Smooth muscle cell (in vitro differentiated cells): ENCODE results near the gene ATP6V0E1. TPM values are rescaled to one million over a fixed set of nuclear protein-coding genes. Genes with fewer than 3 reads are reported as not detected.

Source experiments
- DNase-seq: peaks from one replicate; lab custom pipeline; 2025; ENCODE audit not compliant: unreplicated experiment; lab: John Stamatoyannopoulos, UW
- H2AFZ ChIP-seq: fragments of 200-600 bp; sonication (generic); 2 replicates; pipeline ENCODE4 v1.6.0; 2016; ENCODE audit warnings: antibody characterized with exemption, low read depth, mild to moderate bottlenecking
- H3F3A ChIP-seq: fragments of 200-600 bp; sonication (generic); 2 replicates; pipeline ENCODE4 v1.6.0; 2017; ENCODE audit warnings: antibody characterized with exemption, low read depth
- H3K27ac ChIP-seq: fragments of 200-600 bp; sonication (generic); 2 replicates; pipeline ENCODE4 v1.5.1; 2016; ENCODE audit warnings: low read depth, mild to moderate bottlenecking
- H3K27me3 ChIP-seq: fragments of 200-600 bp; sonication (generic); 2 replicates; pipeline ENCODE4 v1.6.1; 2016; ENCODE audit warnings: low read depth, mild to moderate bottlenecking
- H3K36me3 ChIP-seq: fragments of 200-600 bp; sonication (generic); 2 replicates; pipeline ENCODE4 v1.5.1; 2016; ENCODE audit warnings: low read depth
- H3K4me1 ChIP-seq: fragments of 200-600 bp; sonication (generic); 2 replicates; pipeline ENCODE4 v1.5.1; 2016; ENCODE audit warnings: low read depth
- H3K4me2 ChIP-seq: fragments of 200-600 bp; sonication (generic); 2 replicates; pipeline ENCODE4 v1.6.0; 2016; ENCODE audit warnings: mild to moderate bottlenecking
- H3K4me3 ChIP-seq: fragments of 200-600 bp; sonication (generic); 2 replicates; pipeline ENCODE4 v1.5.1; 2016; ENCODE audit warnings: mild to moderate bottlenecking
- H3K79me2 ChIP-seq: fragments of 200-600 bp; sonication (generic); 2 replicates; pipeline ENCODE4 v1.6.0; 2016; ENCODE audit warnings: low read depth, mild to moderate bottlenecking
- H3K9ac ChIP-seq: fragments of 200-600 bp; sonication (generic); 2 replicates; pipeline ENCODE4 v1.6.0; 2016; ENCODE audit warnings: low read depth
- H3K9me3 ChIP-seq: fragments of 200-600 bp; sonication (generic); replicated peaks from 2 replicates; pipeline ENCODE4 v1.5.1; 2016; ENCODE audit warnings: low read depth
- H4K20me1 ChIP-seq: fragments of 200-600 bp; sonication (generic); 2 replicates; pipeline ENCODE4 v1.6.0; 2016; ENCODE audit warnings: low read depth
- WGBS: methylation state at CpG from one replicate; pipeline ENCODE4 v1.1.7; 2016; ENCODE audit warnings: low lambda C conversion rate; 5-methylcytosine and 5-hydroxymethylcytosine counted together
- polyA plus RNA-seq: library from polyadenylated mRNA; unstranded; fragments of >200 nt; fragmentation: Nextera tagmentation; extraction: Ambion mirVana; gene quantifications from 2 replicates; pipeline ENCODE4 v1.2.1, GENCODE V29; 2016
- total RNA-seq: library from RNA; depleted of rRNA; stranded (reverse); fragments of >200 nt; gene quantifications from 2 replicates; pipeline ENCODE4 v1.2.3, GENCODE V29; 2014
- TF ChIP-seq, protein P1 (sequence below): fragments of 200-600 bp; sonication (generic); IDR thresholded peaks from 2 replicates; pipeline ENCODE4 v1.5.1; 2017; ENCODE audit warnings: borderline replicate concordance, mild to moderate bottlenecking, antibody characterized with exemption; ENCODE audit not compliant: insufficient read depth, poor library complexity, severe bottlenecking

ATP6V0E1 gene
- total and polyA plus RNA-seq, 2 experiments from 2014 or later = 247 to 431 TPM

DNA sequence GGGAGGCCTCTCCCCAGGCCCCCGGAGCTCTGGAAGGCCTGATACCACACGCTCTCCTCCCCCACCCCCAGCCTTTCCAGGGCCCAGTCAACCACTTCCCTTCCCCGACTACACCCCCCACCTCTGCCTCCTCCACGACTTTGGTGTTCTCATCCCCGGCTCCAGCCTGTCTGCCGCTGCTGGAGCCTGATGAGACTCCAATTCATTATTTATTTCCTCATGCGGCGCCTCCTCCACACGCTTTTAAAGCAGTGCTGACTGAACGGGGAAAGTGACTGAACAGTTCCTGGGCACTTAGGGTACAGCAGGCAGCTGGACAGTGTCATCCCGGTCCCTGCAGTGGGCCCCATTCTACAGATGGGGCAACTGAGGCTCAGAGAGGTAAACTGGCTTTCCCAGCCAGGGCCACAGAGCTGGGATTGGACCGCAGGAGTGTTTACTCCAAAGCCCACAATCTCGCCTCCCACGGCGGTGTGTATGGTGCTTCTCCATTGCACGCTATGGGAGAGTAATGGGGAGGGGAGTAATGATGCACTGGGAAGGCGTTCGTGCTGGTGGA lies 40.2 kb upstream of the ATP6V0E1 start:
- no peaks in the 10 kb centered on the region for H3K79me2 ChIP-seq
- no peaks in the 10 kb centered on the region for H3K4me1 ChIP-seq
- no peaks in the 10 kb centered on the region for H3K27me3 ChIP-seq
- no peak overlapping the region for H2AFZ ChIP-seq
- TF ChIP-seq, protein P1, sequence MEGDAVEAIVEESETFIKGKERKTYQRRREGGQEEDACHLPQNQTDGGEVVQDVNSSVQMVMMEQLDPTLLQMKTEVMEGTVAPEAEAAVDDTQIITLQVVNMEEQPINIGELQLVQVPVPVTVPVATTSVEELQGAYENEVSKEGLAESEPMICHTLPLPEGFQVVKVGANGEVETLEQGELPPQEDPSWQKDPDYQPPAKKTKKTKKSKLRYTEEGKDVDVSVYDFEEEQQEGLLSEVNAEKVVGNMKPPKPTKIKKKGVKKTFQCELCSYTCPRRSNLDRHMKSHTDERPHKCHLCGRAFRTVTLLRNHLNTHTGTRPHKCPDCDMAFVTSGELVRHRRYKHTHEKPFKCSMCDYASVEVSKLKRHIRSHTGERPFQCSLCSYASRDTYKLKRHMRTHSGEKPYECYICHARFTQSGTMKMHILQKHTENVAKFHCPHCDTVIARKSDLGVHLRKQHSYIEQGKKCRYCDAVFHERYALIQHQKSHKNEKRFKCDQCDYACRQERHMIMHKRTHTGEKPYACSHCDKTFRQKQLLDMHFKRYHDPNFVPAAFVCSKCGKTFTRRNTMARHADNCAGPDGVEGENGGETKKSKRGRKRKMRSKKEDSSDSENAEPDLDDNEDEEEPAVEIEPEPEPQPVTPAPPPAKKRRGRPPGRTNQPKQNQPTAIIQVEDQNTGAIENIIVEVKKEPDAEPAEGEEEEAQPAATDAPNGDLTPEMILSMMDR = no peak
- H4K20me1 ChIP-seq = no peaks in the 10 kb centered on the region
- peak overlapping the region; percentile 38 for H3K9ac ChIP-seq
- H3K9me3 ChIP-seq = no peaks in the 10 kb centered on the region
- WGBS = 23% methylated on average over 16 of the region's 18 CpGs
- H3K4me2 ChIP-seq = peak overlapping the region; percentile 65
- no peak for DNase-seq
- H3K4me3 ChIP-seq = no peak overlapping the region
- H3K36me3 ChIP-seq = no peaks in the 10 kb centered on the region
- peaks cover 8% of the 10 kb centered on the region for H3F3A ChIP-seq
- peak overlapping the region; percentile 91 for H3K27ac ChIP-seq

DNA sequence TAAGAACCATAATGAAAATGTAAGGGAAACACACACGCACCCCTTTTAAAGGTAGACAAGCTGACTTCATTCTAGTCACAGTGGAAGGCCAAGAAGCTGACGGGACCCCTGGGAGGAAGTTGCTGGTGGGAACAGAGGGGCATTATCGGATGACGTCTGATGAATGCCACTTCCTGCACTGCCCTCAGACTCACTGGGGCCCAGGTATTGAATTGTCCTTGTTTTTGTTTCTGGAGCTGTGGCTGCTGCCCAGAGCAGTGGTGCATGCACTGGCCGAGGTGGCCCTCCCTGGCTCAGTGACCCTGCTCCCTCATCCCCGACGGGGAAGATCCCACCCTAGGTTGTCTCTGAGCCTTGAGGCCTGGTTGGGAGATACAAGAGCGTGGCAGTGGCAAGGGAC lies 39.7 kb upstream of the ATP6V0E1 start:
- no peak for DNase-seq
- Histone ChIP-seq H3K9me3 (no peaks in the 10 kb centered on the region), H4K20me1 (no peaks in the 10 kb centered on the region), H3K4me3 (no peak overlapping the region), H3K4me2 (peak overlapping the region; percentile 65), H3K27me3 (no peaks in the 10 kb centered on the region), H3F3A (peaks cover 8% of the 10 kb centered on the region), H3K79me2 (no peaks in the 10 kb centered on the region), H3K9ac (peak overlapping the region; percentile 38), H3K4me1 (no peaks in the 10 kb centered on the region), H2AFZ (no peak overlapping the region), H3K36me3 (no peaks in the 10 kb centered on the region), H3K27ac (peak overlapping the region; percentile 91)
- TF ChIP-seq, protein P1 = no peak
- 74% methylated on average over 8 of the region's 8 CpGs for WGBS

DNA sequence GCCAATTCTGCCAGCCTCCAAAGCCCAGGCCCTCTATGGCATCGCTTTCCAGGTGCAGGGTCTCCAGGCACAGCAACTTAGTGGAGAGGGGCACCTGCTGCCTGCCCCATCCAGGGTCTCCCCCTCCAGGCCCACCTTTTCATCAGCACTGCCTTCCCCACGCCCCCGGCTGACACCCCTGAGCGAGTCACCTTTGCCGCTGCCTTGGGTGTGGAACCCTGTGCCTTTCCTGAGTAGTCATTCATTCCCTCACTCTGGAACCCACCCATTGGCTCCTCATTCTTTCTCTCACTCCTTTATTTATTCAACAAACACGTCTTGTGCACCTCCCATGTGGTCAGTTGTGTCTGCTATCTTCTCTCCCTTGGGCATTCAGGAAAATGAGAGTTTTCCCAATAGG lies 38.8 kb upstream of the ATP6V0E1 start:
- H3K4me1 ChIP-seq = no peaks in the 10 kb centered on the region
- H3F3A ChIP-seq = peaks cover 8% of the 10 kb centered on the region
- no peak for DNase-seq
- TF ChIP-seq, protein P1 = no peak
- H3K4me2 ChIP-seq = no peak overlapping the region
- H3K9ac ChIP-seq = no peak overlapping the region
- no peaks in the 10 kb centered on the region for H3K27me3 ChIP-seq
- WGBS = 88% methylated on average over 6 of the region's 6 CpGs
- no peaks in the 10 kb centered on the region for H3K9me3 ChIP-seq
- H2AFZ ChIP-seq = no peak overlapping the region
- H3K4me3 ChIP-seq = no peak overlapping the region
- no peaks in the 10 kb centered on the region for H4K20me1 ChIP-seq
- H3K36me3 ChIP-seq = no peaks in the 10 kb centered on the region
- H3K79me2 ChIP-seq = no peaks in the 10 kb centered on the region
- H3K27ac ChIP-seq = peak overlapping the region; percentile 91

DNA sequence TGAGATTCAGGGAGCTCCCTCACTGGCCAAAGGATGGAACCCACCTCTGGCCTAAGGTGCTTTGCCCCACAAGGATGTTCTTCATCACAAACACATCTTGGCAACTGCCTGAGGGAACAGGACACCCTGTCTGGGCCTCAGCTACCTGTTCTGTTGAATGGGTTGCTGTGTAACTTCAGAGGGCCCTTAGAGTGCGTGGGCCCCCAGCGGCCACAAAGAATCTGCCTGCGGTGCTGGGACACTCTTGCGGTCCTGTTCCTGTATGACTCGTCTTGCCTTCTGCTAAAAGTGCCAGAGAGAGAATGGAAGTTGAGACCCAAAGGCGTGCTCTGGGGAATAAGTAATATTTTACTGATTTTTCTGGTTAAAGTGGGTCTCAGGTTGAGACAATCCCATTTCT lies 38.4 kb upstream of the ATP6V0E1 start:
- H3K4me2 ChIP-seq = no peak overlapping the region
- H3K9ac ChIP-seq = no peak overlapping the region
- H3K36me3 ChIP-seq = no peaks in the 10 kb centered on the region
- WGBS = 88% methylated on average over 6 of the region's 6 CpGs
- H3K4me3 ChIP-seq = no peak overlapping the region
- DNase-seq = no peak
- TF ChIP-seq, protein P1 = no peak
- no peaks in the 10 kb centered on the region for H3K27me3 ChIP-seq
- H3K79me2 ChIP-seq = no peaks in the 10 kb centered on the region
- no peaks in the 10 kb centered on the region for H4K20me1 ChIP-seq
- H3K27ac ChIP-seq = peak overlapping the region; percentile 91
- H3K9me3 ChIP-seq = no peaks in the 10 kb centered on the region
- H3K4me1 ChIP-seq = no peaks in the 10 kb centered on the region
- H2AFZ ChIP-seq = no peak overlapping the region
- peaks cover 8% of the 10 kb centered on the region for H3F3A ChIP-seq
